Articular chondrocyte of knee joint (primary cell): Measurements from ENCODE around the gene INPP5J. TPM values are rescaled to one million over a fixed set of nuclear protein-coding genes. Genes with fewer than 3 reads are reported as not detected.

Experiments used
- small RNA-seq: library from RNA; depleted of rRNA; stranded (forward); fragments of <200 nt; gene quantifications from one replicate; pipeline ENCODE3, GENCODE V24; 2012
- total RNA-seq: library from RNA; depleted of rRNA; stranded (reverse); fragments of >200 nt; gene quantifications from 2 replicates; pipeline ENCODE4 v1.2.3, GENCODE V29; 2012

Gene INPP5J, protein sequence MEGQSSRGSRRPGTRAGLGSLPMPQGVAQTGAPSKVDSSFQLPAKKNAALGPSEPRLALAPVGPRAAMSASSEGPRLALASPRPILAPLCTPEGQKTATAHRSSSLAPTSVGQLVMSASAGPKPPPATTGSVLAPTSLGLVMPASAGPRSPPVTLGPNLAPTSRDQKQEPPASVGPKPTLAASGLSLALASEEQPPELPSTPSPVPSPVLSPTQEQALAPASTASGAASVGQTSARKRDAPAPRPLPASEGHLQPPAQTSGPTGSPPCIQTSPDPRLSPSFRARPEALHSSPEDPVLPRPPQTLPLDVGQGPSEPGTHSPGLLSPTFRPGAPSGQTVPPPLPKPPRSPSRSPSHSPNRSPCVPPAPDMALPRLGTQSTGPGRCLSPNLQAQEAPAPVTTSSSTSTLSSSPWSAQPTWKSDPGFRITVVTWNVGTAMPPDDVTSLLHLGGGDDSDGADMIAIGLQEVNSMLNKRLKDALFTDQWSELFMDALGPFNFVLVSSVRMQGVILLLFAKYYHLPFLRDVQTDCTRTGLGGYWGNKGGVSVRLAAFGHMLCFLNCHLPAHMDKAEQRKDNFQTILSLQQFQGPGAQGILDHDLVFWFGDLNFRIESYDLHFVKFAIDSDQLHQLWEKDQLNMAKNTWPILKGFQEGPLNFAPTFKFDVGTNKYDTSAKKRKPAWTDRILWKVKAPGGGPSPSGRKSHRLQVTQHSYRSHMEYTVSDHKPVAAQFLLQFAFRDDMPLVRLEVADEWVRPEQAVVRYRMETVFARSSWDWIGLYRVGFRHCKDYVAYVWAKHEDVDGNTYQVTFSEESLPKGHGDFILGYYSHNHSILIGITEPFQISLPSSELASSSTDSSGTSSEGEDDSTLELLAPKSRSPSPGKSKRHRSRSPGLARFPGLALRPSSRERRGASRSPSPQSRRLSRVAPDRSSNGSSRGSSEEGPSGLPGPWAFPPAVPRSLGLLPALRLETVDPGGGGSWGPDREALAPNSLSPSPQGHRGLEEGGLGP
- 0.13 TPM in 1 of 2 replicates, not detected in the other for total RNA-seq

GRCh38 chr22:31122532-31123291 is at the start of gene INPP5J:
TSS of gene INPP5J (plus strand) at chr22:31122966. CDS start at chr22:31123015, 49 bp downstream.

GRCh38 chr22:31080848-31081649 is 41.7 kb upstream of the INPP5J start, which contains the start of gene SMTN:
TSS of gene SMTN (plus strand) at chr22:31081318. CDS start at chr22:31083259, 1,941 bp downstream.

DNA sequence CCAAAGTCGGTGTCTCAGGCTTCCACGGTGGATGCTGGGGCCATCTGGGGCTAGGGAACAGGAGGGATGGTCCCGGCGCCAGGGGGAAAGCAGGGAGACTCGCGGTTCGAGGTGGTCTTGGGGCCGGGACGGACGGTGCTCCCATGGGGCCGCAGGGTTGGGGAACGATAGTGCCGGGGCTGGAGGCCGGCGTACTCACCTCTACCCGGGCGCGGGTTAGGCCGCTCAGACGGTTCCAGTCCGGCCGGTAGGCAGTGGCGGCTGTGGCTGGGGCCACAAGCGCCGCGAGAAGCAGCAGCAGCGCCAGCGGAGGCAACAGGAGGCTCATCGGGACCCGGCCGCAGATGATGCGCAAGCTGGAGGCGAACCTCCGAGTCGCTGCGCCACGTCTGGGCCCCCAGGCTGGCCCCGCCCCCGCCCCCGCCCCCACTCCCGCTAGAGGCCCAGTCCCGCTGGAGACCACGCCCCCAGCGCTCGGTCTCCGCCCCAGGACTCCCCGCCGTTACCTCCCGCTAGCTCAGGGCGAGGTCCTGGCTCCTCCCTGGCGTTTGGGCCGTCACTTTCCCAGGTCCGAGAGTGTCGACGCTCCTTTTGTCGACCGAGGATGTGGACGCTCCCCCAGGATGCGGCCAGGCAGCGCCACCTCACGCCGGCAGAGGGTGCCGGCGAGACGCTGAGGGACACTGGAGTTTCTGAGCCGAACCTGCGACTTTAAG is 15.4 kb upstream of the INPP5J start, which contains the start of gene SELENOM:
SELENOM (minus strand) TSS at position 391 of the 716 bp plus-strand sequence; CDS start at position 328, 63 bp downstream.

GRCh38 chr22:31139866-31140716 is 17.3 kb downstream of the INPP5J start, which contains the start of gene PLA2G3:
TSS of gene PLA2G3 (minus strand) at chr22:31140508. CDS start at chr22:31140354, 154 bp downstream.

Small RNA genes lying within 50 kb of the gene (small RNA-seq; reads per million reads assigned to genes)
- 2.6 reads per million, percentile 80 among the genes with 10 or more reads in this experiment for gene MIR3928

Other genes with a start within 250 kb of the INPP5J start
- 17.2 and 22.5 TPM in 2 replicates for gene MORC2, start 154.2 kb upstream of the INPP5J start, total RNA-seq
- gene TUG1, start 153.7 kb upstream of the INPP5J start, total RNA-seq = 89.5 and 93.1 TPM in 2 replicates
- 89.6 and 105 TPM in 2 replicates for gene SMTN, start 41.6 kb upstream of the INPP5J start, total RNA-seq
- gene SELENOM, start 15.4 kb upstream of the INPP5J start, total RNA-seq = 147 and 160 TPM in 2 replicates
- not detected in 2 replicates for gene PLA2G3, start 17.5 kb downstream of the INPP5J start, total RNA-seq
- 37.8 and 39.2 TPM in 2 replicates for gene RNF185, start 37.2 kb downstream of the INPP5J start, total RNA-seq
- gene LIMK2, start 89.3 kb downstream of the INPP5J start, total RNA-seq = 16.1 and 19.2 TPM in 2 replicates
- gene PIK3IP1, start 169.5 kb downstream of the INPP5J start, total RNA-seq = 20.6 and 22.0 TPM in 2 replicates
- 12.1 and 14.1 TPM in 2 replicates for gene PATZ1, start 223.4 kb downstream of the INPP5J start, total RNA-seq